GM18867 (cell line): ENCODE measurements around the gene STUB1.

Source experiments
- ATAC-seq: cut with Tn5 transposase; IDR thresholded peaks from one replicate; pipeline ENCODE4 v1.9.1; 2021; ENCODE audit warnings: mild to moderate bottlenecking, moderate library complexity; ENCODE audit not compliant: unreplicated experiment

The STUB1 gene

DNA sequence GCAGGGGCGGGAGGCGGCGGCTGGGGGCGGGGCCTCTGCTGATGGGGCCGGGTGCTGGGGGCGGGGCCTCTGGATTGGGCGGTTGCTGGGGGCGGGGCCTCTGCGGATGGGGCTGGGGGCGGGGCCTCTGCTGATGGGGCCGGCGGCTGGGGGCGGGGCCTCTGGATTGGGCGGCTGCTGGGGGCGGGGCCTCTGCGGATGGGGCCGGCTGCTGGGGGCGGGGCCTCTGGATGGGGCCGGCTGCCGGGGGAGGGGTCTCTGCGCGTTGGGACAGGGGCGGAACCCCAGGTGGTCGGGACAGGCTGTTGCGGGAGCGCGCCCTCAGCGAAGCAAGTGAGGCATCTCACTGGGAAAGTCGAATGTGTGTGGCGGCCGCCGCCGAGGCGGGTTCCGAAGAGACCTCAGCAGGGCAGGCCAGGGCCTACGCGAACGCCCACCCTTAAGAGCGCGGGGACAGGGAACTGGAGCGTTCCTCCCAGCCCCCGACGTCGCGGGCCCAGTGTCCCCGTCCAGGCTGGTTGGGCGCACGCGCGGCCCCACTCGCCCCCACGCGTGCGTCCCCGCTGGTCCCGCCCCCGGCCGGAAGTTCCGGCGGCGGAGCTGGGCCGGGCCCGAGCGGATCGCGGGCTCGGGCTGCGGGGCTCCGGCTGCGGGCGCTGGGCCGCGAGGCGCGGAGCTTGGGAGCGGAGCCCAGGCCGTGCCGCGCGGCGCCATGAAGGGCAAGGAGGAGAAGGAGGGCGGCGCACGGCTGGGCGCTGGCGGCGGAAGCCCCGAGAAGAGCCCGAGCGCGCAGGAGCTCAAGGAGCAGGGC lies at the start of gene STUB1:
TSS of gene STUB1 (plus strand) at position 597 of the 811 bp plus-strand sequence. CDS start at position 713, 116 bp downstream.
- peak; percentile 31 for ATAC-seq

DNA sequence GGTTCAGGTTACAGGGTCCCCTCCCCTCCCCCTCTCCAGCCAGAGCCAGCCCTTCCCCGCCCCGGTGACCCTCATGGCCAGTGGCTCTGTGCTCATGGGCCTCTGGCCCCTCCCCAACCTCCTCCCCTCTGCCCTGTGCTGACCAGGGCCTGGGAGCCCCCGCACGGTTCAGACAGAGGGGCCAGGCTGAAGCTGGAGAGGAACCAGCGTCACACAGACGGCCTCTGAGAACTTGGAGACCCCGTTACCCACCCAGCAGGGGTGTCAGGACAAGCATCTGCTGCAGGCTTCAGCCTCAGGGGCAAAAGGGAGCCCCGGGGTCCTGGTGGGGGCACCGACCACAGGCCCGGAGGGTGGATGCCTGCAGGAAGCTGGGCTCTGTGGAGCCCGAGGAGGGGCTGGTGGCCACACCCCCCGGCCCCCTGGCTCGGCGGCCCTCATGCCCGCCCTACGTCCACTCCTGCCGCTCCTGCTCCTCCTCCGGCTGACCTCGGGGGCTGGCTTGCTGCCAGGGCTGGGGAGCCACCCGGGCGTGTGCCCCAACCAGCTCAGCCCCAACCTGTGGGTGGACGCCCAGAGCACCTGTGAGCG lies 49.3 kb upstream of the STUB1 start, which contains the start of gene WFIKKN1:
TSS of gene WFIKKN1 (plus strand) at position 171 of the 591 bp plus-strand sequence. CDS start at position 440, 269 bp downstream.
- no peak for ATAC-seq

DNA sequence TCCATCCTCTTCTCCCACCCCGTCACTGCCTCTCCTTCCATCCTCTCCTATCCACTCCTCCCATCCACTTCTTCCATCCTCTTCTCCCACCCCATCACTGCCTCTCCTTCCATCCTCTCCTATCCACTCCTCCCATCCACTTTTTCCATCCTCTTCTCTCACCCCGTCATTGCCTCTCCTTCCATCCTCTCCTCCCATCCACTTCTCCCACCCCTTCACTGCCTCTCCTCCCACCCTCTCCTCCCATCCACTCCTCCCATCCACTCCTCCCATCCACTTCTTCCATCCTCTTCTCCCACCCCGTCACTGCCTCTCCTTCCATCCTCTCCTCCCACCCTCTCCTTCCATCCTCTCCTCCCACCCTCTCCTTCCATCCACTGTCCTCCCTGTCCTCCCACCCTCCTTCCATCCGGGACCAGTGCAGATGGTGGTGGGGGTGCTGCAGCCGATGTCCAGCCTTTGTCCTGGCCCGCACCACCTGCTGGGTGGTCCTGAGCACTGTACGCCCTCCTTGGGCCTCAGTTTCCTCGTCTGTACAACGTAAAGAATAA lies 48.3 kb upstream of the STUB1 start:
- no peak for ATAC-seq

DNA sequence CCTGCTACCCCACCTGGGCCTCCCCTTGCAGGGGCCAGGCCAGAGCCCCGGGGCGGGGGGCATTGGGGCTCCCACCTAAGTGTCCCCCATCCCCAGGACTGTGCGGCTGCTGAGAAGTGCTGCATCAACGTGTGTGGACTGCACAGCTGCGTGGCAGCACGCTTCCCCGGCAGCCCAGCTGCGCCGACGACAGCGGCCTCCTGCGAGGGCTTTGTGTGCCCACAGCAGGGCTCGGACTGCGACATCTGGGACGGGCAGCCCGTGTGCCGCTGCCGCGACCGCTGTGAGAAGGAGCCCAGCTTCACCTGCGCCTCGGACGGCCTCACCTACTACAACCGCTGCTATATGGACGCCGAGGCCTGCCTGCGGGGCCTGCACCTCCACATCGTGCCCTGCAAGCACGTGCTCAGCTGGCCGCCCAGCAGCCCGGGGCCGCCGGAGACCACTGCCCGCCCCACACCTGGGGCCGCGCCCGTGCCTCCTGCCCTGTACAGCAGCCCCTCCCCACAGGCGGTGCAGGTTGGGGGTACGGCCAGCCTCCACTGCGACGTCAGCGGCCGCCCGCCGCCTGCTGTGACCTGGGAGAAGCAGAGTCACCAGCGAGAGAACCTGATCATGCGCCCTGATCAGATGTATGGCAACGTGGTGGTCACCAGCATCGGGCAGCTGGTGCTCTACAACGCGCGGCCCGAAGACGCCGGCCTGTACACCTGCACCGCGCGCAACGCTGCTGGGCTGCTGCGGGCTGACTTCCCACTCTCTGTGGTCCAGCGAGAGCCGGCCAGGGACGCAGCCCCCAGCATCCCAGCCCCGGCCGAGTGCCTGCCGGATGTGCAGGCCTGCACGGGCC lies 47.5 kb upstream of the STUB1 start:
- ATAC-seq: no peak

DNA sequence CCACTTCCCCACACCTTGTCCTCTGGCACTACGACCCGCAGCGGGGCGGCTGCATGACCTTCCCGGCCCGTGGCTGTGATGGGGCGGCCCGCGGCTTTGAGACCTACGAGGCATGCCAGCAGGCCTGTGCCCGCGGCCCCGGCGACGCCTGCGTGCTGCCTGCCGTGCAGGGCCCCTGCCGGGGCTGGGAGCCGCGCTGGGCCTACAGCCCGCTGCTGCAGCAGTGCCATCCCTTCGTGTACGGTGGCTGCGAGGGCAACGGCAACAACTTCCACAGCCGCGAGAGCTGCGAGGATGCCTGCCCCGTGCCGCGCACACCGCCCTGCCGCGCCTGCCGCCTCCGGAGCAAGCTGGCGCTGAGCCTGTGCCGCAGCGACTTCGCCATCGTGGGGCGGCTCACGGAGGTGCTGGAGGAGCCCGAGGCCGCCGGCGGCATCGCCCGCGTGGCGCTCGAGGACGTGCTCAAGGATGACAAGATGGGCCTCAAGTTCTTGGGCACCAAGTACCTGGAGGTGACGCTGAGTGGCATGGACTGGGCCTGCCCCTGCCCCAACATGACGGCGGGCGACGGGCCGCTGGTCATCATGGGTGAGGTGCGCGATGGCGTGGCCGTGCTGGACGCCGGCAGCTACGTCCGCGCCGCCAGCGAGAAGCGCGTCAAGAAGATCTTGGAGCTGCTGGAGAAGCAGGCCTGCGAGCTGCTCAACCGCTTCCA lies 46.7 kb upstream of the STUB1 start:
- no peak for ATAC-seq

DNA sequence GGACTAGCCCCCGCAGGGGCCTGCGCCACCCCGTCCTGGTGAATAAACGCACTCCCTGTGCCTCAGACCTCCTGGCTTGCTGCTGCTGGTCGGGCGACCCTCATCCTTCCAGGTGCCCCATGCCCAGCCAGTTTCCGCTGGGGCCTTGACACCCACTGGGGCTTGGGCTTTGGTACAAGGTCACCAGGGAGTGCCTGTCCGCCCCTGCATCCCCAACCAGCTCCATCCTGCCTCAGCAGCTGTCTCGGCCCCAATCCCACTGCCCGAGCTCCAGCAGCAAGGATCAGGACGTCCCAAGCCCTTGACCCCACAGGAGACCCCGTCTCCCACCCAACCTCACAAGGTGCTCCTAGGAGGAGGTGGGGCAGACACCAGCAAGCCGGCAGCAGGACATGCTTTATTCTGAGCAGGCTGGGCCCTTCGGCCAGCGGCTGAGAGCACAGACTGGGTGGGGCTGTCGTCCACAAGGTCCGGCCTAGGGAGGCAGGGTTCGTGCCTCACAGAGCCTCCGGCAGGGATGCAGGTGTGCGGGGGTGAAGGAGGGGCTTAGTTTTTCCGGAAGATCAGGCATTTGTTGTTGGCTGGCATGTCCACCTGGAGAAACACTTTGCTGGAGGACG lies 46.0 kb upstream of the STUB1 start:
- ATAC-seq: no peak

DNA sequence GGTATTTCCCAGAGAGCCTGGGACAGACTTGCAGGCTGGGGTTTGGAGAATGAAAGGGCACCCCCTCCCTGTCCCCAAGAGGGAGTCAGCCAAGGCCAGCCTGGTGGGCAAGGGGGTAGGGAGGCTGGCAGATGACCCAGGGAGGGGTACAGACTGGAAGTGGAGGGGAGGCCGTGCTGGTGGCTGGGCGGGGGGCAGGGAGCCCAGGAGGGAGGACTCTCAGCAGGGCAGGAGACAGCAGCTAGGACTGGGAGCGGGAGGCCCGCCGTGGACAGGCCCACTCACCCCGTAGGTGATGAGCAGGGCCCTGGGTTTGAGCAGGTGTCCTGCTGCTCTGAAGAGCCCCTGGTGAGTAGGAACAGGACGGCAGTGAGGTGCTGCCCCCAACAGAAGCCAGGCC lies 45.2 kb upstream of the STUB1 start:
- ATAC-seq: no peak

DNA sequence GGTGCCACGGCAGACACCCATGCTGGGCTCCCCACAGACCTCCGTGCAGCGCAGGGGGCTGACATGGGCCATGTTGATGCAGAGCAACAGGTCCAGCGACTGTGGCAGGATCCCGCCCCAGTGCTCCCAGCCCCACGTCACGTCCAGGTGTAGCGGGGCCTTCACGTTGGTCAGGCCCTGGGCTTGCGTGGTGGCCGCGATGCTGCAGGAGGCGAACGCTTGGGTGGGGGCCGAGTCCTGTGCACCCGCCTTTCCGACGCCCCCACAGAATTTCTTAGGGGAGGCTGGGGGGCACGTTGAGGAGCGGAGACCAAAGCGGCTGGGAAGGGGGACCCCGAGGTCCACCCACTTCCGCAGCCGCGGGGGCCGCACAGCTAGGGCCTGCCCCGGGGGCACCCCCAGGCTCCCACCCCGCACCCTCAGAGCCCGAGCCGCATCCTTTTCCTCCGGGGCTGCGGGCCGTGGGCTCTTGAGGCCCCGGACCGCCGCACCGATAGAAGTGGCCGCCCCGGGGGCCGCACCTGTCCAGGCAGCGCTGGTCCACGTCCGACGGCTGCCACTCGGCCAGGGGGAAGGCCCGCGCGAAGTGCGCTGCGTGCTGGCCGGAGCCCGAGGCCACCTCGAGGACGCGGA lies 44.5 kb upstream of the STUB1 start:
- peak; percentile 12 for ATAC-seq

DNA sequence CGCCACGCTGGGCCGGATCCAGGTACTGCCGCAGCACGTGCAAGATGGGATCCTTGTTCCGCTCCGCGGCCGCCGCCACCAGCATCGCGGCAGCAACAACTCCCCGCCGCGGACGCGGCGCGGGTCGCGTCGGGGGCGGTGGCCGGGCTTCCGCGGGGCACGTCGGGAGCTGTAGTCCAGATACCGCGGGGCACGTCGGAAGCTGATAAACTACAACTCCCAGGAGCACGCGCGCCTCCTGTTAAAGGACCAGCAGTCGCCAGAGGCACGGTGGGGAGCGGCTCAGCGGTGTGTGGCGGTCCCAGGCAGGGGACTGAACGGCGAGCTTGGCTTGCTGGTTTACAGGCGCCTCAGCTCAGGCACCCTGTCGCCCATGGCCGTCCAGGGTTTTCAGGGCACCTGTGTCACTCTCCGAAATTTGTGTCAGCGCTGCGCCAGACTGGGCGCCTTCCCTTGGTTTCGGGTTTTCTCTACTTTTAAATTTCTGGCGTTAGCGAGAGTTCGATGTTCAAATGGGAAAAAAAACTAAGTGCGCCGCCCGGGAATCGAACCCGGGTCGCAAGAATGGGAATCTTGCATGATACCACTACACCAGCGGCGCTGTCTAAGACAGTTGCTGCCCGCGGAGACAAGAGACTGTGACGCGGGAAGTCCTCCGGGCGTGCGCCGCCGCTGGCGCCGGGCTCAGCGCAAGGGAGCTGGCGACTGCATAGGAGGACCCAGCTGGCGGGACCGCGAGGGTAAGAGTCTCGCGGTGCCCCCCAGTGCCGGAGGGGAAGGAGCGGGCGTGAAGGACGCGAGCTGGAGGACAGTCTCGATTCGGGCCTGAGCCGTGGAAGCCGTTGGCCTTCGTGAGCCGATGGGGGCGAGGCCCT lies 43.8 kb upstream of the STUB1 start, which contains the start of gene METTL26:
TSS of gene METTL26 (minus strand) at position 100 of the 875 bp plus-strand sequence. CDS start at position 85, 15 bp downstream.
- ATAC-seq: peak; percentile 72

DNA sequence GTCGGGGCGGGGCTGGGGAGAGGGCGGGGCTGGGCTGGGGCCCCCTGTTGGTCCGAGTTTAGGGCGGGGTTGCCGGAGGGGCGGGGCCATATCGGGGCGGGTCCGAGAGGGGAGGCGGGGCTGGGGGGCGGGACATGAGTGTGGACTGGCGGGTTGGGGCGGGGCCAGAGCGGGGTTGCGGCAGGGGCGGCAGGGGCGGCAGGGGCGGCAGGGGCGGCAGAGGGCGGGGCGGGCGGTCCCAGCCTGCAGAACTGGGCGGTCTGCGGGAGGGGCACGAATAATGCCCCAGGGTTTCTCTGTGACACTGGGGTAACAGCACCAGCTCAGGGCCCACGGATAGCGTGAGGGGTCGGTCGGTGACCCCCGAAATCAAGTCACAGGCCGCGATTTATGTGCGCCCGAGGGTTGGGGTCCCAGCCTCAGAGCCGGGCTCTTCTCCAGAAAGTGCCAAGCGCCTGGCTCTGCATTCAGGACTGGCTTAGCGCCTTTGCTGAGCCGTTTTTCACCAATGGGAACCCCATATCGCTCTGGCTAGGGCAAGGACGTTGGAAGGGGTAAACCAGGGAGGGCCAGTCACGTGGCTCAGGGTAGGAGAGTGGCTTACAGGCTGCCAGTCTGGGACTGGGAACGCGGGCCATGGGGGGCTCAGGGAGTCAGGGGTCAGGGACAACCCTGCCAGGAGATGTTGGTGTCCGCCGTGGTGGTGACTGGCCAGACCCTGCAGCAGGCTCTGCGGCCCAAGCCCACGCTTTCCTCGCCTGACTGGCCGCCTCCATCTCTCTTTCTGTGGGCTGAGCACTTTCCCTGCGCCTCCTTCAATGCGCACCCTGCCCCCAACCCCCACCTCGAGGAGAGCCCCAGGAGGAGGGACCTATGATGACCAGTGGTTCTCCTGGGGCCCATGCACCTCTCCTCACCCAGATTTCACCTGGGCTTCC lies 42.9 kb upstream of the STUB1 start:
- ATAC-seq: no peak

DNA sequence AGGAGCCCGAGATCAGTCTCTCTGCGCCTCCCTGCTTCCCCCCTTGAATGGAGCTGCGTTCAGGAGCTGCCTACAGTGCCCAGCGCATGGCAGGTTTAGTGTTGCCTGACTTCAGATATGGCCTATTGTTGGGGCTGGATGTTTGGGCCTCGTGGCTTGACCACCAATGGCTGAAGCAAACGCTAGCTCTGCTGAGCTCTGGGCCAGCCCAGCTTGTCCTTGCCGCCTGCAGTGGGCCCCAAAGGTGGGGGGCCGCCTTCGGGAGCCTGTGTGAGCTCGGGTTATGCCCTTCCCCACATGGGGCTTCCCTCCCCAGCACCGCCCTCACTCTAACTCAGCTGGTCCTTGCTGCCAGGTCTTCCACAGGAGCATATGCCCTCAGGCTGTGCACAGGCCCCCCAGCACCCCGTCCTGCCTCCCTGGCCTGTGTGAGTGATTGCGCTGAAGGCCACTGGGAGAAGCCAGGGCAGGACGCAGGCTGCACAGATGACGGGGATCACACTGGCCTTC lies 42.1 kb upstream of the STUB1 start:
- ATAC-seq: no peak

DNA sequence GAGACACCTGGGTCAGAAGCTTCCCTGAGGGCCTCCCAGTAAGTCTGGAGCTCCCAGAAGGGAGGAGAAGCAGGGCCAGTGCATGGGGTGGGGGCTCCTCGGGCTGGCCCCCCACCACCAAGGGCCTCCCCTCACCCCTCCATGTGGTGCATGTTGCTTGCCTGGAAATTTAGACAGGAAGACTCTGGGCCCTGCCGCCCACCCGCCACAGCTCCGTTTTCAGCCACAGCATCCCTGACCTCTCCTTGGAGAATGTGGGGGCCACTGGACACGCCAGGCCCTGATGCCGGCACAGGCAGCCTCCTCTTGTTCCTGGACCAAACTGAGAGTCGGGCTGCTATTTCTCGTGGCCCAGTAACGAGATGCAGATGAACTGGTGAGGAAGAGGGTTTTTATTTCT lies 41.4 kb upstream of the STUB1 start:
- ATAC-seq: no peak

DNA sequence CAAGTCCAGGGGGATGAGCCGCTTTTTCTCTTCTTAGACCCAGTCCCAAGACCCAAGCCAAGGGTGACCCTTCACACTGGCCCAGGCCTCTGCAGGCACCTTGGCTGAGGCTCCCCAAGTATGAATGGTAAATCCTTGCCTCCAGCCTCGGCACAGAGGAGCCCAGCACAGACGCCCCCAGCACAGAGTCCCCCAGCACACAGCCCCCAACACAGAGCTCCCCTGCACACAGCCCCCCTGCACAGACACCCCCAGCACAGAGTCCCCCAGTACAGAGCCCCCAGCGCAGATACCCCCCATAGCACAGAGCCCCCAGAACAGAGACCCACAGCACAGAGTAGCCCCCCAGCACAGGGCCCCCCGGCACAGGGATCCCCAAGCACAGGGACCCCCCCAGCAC lies 39.6 kb upstream of the STUB1 start:
- no peak for ATAC-seq

DNA sequence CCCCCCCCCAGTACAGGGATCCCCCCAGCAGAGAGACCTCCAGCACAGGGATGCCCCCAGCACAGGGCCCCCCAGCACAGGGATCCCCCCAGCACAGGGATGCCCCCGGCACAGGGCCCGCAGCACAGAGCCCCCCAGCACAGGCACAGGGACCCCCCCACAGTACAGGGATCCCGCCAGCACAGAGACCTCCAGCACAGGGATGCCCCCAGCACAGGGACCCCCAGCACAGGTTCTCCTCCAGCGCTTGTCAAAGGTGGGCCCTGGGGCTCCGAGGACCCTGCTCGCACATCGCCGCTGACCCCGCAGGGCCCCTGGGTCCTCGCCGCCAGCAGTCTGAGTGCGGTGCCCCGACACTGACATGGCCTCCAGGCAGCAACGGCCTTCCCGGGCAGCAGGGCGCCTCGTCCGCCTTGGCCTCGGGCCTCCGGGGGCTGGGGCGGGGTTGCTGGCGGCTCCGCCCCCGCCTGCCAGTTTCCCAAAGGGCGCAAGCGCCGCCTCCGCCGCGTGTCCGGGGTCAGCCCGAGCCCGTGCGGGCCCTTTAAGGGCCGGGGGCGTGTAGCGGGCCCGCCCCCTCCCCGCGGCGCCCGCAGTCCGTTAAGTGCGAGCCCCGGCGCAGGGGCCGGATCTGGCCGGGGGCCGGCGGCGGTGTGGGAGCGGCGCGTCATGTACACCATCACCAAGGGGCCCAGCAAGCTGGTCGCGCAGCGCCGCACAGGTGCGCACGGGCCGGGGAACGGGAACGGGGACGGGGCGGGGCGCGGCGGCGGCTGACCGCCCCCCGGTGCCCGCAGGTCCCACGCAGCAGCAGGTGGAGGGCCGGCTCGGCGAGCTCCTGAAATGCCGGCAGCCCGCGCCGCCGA lies 38.7 kb upstream of the STUB1 start, which contains the start of gene MCRIP2:
TSS of gene MCRIP2 (plus strand) at position 503 of the 863 bp plus-strand sequence. CDS start at position 667, 164 bp downstream.
- ATAC-seq: peak; percentile 45

DNA sequence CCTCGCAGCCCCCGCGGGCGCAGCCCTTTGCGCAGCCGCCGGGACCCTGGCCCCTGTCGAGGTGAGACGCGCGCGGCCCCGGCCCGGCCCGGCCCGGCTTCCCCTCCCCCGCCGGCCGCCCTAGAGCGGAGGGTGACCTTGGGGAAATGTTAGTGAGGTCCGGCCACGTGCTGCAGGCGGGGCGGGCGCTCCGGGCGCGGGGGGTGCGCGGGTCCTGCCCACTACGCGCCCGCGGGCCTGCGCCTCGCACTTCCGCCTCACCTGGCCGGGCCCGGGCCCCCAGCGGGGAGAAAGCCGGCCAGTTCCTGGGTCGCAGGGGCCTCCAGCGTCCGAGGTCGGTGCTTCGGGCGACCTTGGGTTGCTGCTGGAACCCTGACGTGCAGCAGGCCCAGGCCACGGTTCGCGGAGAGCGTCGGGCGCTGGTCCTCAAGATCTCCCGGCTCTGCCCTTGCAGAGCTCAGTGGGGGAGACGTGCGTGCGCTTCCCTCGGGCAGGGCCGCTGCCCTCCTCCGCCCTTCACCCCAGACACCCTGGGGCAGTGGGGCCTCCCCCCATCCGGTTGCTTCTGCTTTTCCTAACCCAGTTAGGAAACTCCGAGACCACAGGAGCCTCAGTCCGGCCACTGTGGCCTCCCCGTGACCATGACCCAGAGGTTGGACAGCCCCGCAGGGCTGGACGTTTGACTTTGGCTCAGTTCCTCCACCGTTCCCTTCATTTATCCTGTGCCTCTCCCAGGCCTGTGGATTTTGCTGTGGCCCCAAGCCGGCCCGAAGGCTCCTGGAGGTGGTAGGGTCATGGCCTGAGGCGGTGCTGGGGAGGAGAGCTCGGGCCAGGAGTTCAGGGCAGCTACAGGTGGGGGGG lies 37.8 kb upstream of the STUB1 start:
- ATAC-seq: peak; percentile 45
